IPS-20b (cell line): Measurements from ENCODE around the gene PDZD2.
A peak's percentile ranks its signal among the peaks of the same experiment; 100 is the strongest.
"Not testable (repeated sequence)": the region's sequence is repeated elsewhere in the genome, so short reads cannot be mapped to it uniquely, and the experiment has no call there.

Experiments
- H3K27ac ChIP-seq: one replicate; pipeline ENCODE4 v1.5.1; 2013; ENCODE audit warnings: low read length
- H3K27me3 ChIP-seq: 2 replicates; pipeline ENCODE4 v1.6.1; 2013; ENCODE audit warnings: mild to moderate bottlenecking, low read length, inconsistent platforms; ENCODE audit not compliant: insufficient read depth
- H3K36me3 ChIP-seq: 2 replicates; pipeline ENCODE4 v1.6.1; 2013; ENCODE audit warnings: low read depth, mild to moderate bottlenecking, inconsistent platforms, low read length, moderate library complexity; ENCODE audit not compliant: insufficient read depth
- H3K4me1 ChIP-seq: 2 replicates; pipeline ENCODE4 v1.6.1; 2013; ENCODE audit warnings: mild to moderate bottlenecking, control low read depth, inconsistent platforms, low read length, moderate library complexity; ENCODE audit not compliant: insufficient read depth
- H3K4me3 ChIP-seq: 2 replicates; pipeline ENCODE4 v1.5.1; 2013; ENCODE audit warnings: mild to moderate bottlenecking, low read length, inconsistent platforms
- H3K9ac ChIP-seq: 2 replicates; pipeline ENCODE4 v1.6.1; 2013; ENCODE audit warnings: low read depth, mild to moderate bottlenecking, inconsistent platforms, low read length, moderate library complexity
- H3K9me3 ChIP-seq: 2 replicates; pipeline ENCODE4 v1.6.1; 2013; ENCODE audit warnings: mild to moderate bottlenecking, low read depth, low read length, inconsistent platforms; ENCODE audit not compliant: insufficient read depth

PDZD2 gene

GRCh38 chr5:32027093-32027716 is 388.3 kb downstream of the PDZD2 start:
- no peaks in the 10 kb centered on the region for H3K27me3 ChIP-seq
- H3K9ac ChIP-seq: peak overlapping the region; percentile 32; the same call in 1 of the 2 replicates
- H3K4me3 ChIP-seq: no peak overlapping the region
- no peaks in the 10 kb centered on the region for H3K36me3 ChIP-seq
- no peak overlapping the region for H3K27ac ChIP-seq
- H3K9me3 ChIP-seq: no peaks in the 10 kb centered on the region
- peaks cover 19% of the 10 kb centered on the region for H3K4me1 ChIP-seq

GRCh38 chr5:32027717-32028458 is 389.0 kb downstream of the PDZD2 start:
- no peak overlapping the region for H3K27ac ChIP-seq
- H3K27me3 ChIP-seq: no peaks in the 10 kb centered on the region
- H3K4me1 ChIP-seq: peaks cover 19% of the 10 kb centered on the region
- peak overlapping the region; percentile 32; the same call in 1 of the 2 replicates for H3K9ac ChIP-seq
- no peaks in the 10 kb centered on the region for H3K36me3 ChIP-seq
- no peaks in the 10 kb centered on the region for H3K9me3 ChIP-seq
- H3K4me3 ChIP-seq: no peak overlapping the region

GRCh38 chr5:32029261-32029660 is 390.3 kb downstream of the PDZD2 start:
- peaks cover 19% of the 10 kb centered on the region for H3K4me1 ChIP-seq
- no peak overlapping the region for H3K27ac ChIP-seq
- no peak overlapping the region for H3K9ac ChIP-seq

DNA sequence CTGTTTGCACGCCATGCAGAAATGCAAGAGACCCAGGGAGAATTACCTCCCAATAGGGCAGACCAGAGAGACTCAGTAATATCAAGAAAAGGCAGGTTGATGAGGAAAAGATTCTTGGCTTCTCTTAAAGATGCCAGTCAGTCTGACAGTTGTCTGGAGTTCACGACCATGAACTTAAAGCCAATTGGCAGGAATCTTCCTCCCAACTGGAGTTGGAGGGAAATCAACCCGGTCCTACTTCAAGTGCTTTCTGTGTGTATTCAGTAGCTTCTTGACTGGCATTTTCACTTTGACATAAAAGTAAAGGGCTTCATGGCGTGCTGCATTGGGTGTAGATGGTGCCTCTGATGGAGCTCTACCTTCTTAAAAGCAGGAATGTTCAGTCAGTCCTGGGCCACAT is 390.9 kb downstream of the PDZD2 start:
- H3K4me3 ChIP-seq: no peak overlapping the region
- no peak overlapping the region for H3K9ac ChIP-seq
- H3K27me3 ChIP-seq: no peaks in the 10 kb centered on the region
- H3K9me3 ChIP-seq: no peaks in the 10 kb centered on the region
- H3K4me1 ChIP-seq: peaks cover 19% of the 10 kb centered on the region
- no peak overlapping the region for H3K27ac ChIP-seq
- no peaks in the 10 kb centered on the region for H3K36me3 ChIP-seq

More at GRCh38 chr5:32029261-32029660, 390.3 kb downstream of the PDZD2 start:
- H3K27me3 ChIP-seq: no peaks in the 10 kb centered on the region
- H3K36me3 ChIP-seq: no peaks in the 10 kb centered on the region
- no peaks in the 10 kb centered on the region for H3K9me3 ChIP-seq
- H3K4me3 ChIP-seq: no peak overlapping the region

DNA sequence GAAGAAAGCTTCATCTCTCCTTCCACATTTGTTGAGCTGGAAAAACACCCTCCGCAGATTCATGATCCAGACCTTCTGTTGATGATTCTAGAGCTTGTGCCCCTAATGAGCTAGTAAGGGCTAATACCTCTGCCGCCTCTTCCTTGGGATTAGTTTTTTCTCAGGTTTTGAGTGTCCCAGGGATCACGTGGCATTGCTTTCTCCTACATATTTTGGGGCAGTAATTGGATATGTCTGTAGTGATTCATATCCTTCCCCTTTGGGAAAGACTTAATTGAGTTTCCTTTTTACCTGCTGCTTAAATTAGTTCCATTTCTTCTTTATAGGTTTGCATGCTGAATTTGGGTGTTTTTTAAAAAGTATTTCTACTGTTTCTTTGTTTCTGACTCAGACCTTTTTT is 391.3 kb downstream of the PDZD2 start:
- H3K9me3 ChIP-seq: no peaks in the 10 kb centered on the region

DNA sequence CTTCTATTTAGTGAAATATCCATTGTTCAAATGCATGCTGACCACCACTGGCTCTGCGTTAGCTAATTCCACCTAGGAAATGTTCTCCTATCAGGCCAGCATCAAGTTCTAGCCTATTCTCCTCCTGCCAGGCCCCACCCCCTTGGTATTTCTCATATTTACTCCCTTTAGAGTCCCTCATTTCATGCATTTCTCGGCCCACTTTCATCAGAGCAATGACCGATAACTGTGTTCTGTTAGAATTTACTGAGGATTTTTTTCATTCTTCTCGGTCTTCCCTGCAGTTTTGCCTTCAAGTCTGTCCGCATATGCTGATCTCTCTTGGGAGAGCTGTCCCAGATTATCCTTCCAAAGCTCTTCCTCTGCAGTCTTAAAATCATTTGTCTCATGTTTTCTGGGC is 391.8 kb downstream of the PDZD2 start:
- Histone ChIP-seq H3K4me1 (peaks cover 19% of the 10 kb centered on the region), H3K4me3 (no peak overlapping the region), H3K27me3 (no peaks in the 10 kb centered on the region), H3K36me3 (no peaks in the 10 kb centered on the region), H3K9me3 (no peaks in the 10 kb centered on the region), H3K27ac (no peak overlapping the region), H3K9ac (no peak overlapping the region; the same call in 1 of the 2 replicates)

More for the DNA sequence above, 391.3 kb downstream of the PDZD2 start:
- H3K27me3 ChIP-seq: no peaks in the 10 kb centered on the region
- H3K4me3 ChIP-seq: no peak overlapping the region
- peaks cover 19% of the 10 kb centered on the region for H3K4me1 ChIP-seq
- H3K9ac ChIP-seq: no peak overlapping the region
- H3K27ac ChIP-seq: no peak overlapping the region
- no peaks in the 10 kb centered on the region for H3K36me3 ChIP-seq

GRCh38 chr5:32031089-32031488 is 392.2 kb downstream of the PDZD2 start:
- H3K27me3 ChIP-seq: no peaks in the 10 kb centered on the region
- H3K36me3 ChIP-seq: no peaks in the 10 kb centered on the region
- no peaks in the 10 kb centered on the region for H3K9me3 ChIP-seq
- no peak overlapping the region for H3K27ac ChIP-seq
- H3K4me3 ChIP-seq: no peak overlapping the region
- peaks cover 19% of the 10 kb centered on the region for H3K4me1 ChIP-seq
- no peak overlapping the region; the same call in 1 of the 2 replicates for H3K9ac ChIP-seq

DNA sequence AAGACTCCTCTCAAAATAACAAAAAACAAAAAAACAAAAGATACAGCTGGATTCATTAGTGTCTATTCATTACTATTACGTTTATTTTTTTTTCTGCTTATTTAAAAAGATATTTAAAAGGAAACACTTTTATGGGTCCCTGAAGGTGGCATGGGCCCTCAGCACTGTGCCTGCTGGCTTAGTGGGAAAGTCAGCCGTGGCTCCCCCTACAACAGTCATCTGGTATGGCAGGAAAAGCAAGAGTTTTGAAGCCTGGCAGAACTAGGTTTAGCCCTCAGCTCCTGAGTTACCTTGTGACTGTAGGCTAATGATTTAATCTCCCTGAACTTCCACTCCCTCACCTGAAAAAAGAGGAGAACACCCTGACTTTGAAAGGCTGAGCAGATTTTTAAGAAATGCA is 399.6 kb downstream of the PDZD2 start:
- H3K4me3 ChIP-seq: no peak overlapping the region
- H3K27me3 ChIP-seq: no peaks in the 10 kb centered on the region
- H3K27ac ChIP-seq: no peak overlapping the region
- H3K9me3 ChIP-seq: no peaks in the 10 kb centered on the region; the same call in 1 of the 2 replicates
- H3K4me1 ChIP-seq: no peaks in the 10 kb centered on the region
- H3K36me3 ChIP-seq: no peaks in the 10 kb centered on the region
- no peak overlapping the region for H3K9ac ChIP-seq

DNA sequence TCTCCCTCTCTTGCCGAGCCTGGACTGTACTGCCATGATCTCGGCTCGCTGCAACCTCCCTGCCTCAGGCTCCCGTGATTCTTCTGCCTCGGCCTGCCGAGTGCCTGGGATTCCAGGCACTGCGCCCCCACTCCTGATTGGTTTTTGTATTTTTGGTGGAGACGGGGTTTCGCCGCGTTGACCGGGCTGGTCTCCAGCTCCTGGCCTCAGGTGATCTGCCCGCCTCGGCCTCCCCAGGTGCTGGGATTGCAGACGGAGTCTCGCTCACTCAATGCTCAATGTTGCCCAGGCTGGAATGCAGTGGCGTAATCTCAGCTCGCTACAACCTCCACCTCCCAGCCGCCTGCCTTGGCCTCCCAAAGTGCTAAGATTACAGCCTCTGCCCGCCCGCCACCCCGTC is 400.2 kb downstream of the PDZD2 start:
- H3K4me1 ChIP-seq, H3K27me3 ChIP-seq, H3K36me3 ChIP-seq, H3K4me3 ChIP-seq, H3K27ac ChIP-seq, H3K9ac ChIP-seq, H3K9me3 ChIP-seq: not testable (repeated sequence)

GRCh38 chr5:32039601-32040000 is 400.7 kb downstream of the PDZD2 start:
- H3K9me3 ChIP-seq, H3K27me3 ChIP-seq, H3K27ac ChIP-seq, H3K4me1 ChIP-seq, H3K9ac ChIP-seq, H3K4me3 ChIP-seq, H3K36me3 ChIP-seq: not testable (repeated sequence)

DNA sequence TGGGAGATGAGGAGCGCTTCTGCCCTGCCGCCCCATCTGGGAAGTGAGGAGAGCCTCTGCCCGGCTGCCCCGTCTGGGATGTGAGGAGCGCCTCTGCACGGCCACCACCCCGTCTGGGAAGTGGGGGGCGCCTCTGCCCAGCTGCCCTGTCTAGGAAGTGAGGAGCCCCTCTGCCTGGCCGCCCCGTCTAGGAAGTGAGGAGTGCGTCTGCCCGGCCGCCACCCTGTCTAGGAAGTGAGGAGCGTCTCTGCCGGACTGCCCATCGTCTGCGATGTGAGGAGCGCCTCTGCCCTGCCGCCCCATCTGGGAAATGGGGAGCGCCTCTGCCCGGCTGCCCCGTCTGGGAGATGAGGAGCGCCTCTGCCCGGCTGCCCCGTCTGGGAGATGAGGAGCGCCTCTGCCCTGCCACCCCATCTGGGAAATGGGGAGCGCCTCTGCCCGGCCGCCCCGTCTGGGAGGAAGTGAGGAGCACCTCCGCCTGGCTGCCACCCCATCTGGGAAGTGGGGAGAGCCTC is 401.3 kb downstream of the PDZD2 start:
- H3K27ac ChIP-seq, H3K4me1 ChIP-seq: not testable (repeated sequence)

DNA sequence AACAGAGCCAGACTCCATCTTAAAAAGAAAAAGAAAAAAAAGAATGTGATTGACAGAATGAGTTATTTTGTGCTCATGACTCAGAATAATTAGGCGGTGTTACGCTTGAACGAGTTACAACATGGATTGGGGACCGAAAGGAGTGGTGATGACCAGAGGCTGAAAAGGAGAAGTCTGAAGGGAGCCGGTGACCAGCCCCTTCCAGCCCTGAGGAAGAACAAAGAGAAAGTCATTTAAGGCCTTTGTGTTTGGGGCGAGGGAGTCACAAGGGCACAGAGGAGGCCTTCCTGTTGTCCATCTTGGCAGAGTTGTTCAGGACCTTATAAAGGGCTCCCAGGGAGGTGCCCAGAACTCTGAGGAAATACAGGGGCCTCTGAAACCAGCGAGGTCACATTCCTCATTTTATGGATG is 403.6 kb downstream of the PDZD2 start:
- Histone ChIP-seq H3K36me3 (no peaks in the 10 kb centered on the region), H3K4me3 (no peak overlapping the region)

More for the DNA sequence above, 401.3 kb downstream of the PDZD2 start:
- not testable (repeated sequence) for H3K4me3 ChIP-seq, H3K36me3 ChIP-seq, H3K9me3 ChIP-seq, H3K27me3 ChIP-seq, H3K9ac ChIP-seq

More for the DNA sequence above, 403.6 kb downstream of the PDZD2 start:
- no peak overlapping the region for H3K27ac ChIP-seq
- H3K27me3 ChIP-seq: no peaks in the 10 kb centered on the region
- H3K9me3 ChIP-seq: no peaks in the 10 kb centered on the region; the same call in 1 of the 2 replicates
- H3K4me1 ChIP-seq: no peaks in the 10 kb centered on the region
- H3K9ac ChIP-seq: no peak overlapping the region
